Transverse colon (tissue), 3 donors: Measurements from ENCODE around the gene PTPRO.

Experiments used
- POLR2A ChIP-seq: fragments of 450-650 bp; IDR thresholded peaks from one replicate; pipeline ENCODE4 v1.6.1; 2016; ENCODE audit warnings: antibody characterized with exemption, mild to moderate bottlenecking, moderate library complexity
- TF ChIP-seq, protein P1 (sequence below), 5 experiments: fragments of 200-600 bp in 3 of 5; fragments of 450-650 bp in 2 of 5; sonication (generic) in 3 of 5; IDR thresholded peaks; 1 replicate in 2 of 5; 2 replicates in 3 of 5; pipeline ENCODE4 v1.5.1; 2016 to 2017; ENCODE audit warnings: antibody characterized with exemption in 5 of 5, inconsistent platforms in 3 of 5, mild to moderate bottlenecking in 2 of 5, moderate library complexity in 1 of 5

DNA sequence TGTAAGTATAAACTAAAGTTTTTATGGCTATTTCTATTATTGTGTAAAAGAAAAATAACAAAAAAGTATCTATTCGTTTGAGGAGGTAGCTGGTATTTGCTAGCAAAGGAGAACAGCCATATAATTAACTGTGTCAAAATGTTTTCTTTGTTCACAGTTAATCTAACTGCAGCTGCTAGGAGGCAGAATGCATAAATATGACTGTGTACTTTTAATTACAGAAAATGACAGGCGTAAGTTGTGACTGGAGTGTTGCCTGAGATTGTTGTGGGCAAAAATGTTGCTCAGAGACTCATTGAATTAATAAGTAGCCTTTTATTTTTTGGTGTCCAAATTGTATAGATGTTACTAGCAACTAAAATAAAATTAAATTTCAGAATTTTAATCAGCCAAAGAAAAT lies 33.5 kb downstream of the PTPRO start:
- TF ChIP-seq, protein P1, sequence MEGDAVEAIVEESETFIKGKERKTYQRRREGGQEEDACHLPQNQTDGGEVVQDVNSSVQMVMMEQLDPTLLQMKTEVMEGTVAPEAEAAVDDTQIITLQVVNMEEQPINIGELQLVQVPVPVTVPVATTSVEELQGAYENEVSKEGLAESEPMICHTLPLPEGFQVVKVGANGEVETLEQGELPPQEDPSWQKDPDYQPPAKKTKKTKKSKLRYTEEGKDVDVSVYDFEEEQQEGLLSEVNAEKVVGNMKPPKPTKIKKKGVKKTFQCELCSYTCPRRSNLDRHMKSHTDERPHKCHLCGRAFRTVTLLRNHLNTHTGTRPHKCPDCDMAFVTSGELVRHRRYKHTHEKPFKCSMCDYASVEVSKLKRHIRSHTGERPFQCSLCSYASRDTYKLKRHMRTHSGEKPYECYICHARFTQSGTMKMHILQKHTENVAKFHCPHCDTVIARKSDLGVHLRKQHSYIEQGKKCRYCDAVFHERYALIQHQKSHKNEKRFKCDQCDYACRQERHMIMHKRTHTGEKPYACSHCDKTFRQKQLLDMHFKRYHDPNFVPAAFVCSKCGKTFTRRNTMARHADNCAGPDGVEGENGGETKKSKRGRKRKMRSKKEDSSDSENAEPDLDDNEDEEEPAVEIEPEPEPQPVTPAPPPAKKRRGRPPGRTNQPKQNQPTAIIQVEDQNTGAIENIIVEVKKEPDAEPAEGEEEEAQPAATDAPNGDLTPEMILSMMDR (IDR thresholded peaks at IDR 0.05), result no peak
- TF ChIP-seq POLR2A, result no peak
